Naive thymus-derived CD4-positive, alpha-beta T cell (primary cell): ENCODE results near the gene CRPPA. TPM values are rescaled to one million over a fixed set of nuclear protein-coding genes. Genes with fewer than 3 reads are reported as not detected.

ENCODE experiments used
- polyA plus RNA-seq, 2 donors: library from polyadenylated mRNA; unstranded; fragments of 300-500 nt; fragmentation: Illumina TruSeq; gene quantifications; one replicate each; pipeline ENCODE4 v1.2.3, GENCODE V29; 2021
- total RNA-seq, 6 experiments: library from RNA in 5 of 6; stranded (reverse) in 5 of 6; gene quantifications; 1 replicate in 5 of 6; 2 replicates in 1 of 6; pipeline ENCODE4 v1.2.3 and lab custom pipeline; 2021 to 2026

Gene CRPPA
- total and polyA plus RNA-seq, 7 experiments from 2014 or later, result 0.21 to 2.5 (median 1.3) TPM

Other genes with a start within 250 kb of the CRPPA start
- gene SOSTDC1, start 44.2 kb upstream of the CRPPA start, total RNA-seq, result not detected
- gene SOSTDC1, start 44.2 kb upstream of the CRPPA start, polyA plus RNA-seq, result not detected
- not detected for gene LRRC72, start 105.3 kb upstream of the CRPPA start, total RNA-seq
- not detected for gene LRRC72, start 105.3 kb upstream of the CRPPA start, polyA plus RNA-seq
- gene ANKMY2, start 224.2 kb upstream of the CRPPA start, total RNA-seq, result 10 to 100 TPM in 2 of 5 experiments, 1 to 10 TPM in 3; 6.3 to 16.4 (median 8.7) TPM
- gene ANKMY2, start 224.2 kb upstream of the CRPPA start, polyA plus RNA-seq, result 10 to 100 TPM; 15.4 to 15.6 TPM
- gene BZW2, start 224.6 kb upstream of the CRPPA start, total RNA-seq, result 10 to 100 TPM; 24.6 to 52.1 (median 28.0) TPM
- 10 to 100 TPM; 73.2 to 79.3 TPM for gene BZW2, start 224.6 kb upstream of the CRPPA start, polyA plus RNA-seq